Brain microvascular endothelial cell (primary cell): ENCODE measurements around the gene HNF4A.
"Not testable (repeated sequence)": the region's sequence is repeated elsewhere in the genome, so short reads cannot be mapped to it uniquely, and the experiment has no call there.

Source experiments
- DNase-seq: peaks from one replicate; pipeline ENCODE4 v3.0.0-alpha.2; 2020
- H3K27ac ChIP-seq: fragments of 250-450 bp; sonication (Bioruptor Pico); 2 replicates; pipeline ENCODE4 v1.5.1; 2020; ENCODE audit warnings: mild to moderate bottlenecking, moderate library complexity
- H3K27me3 ChIP-seq: fragments of 250-450 bp; sonication (Bioruptor Pico); replicated peaks from 2 replicates; pipeline ENCODE4 v1.5.1; 2020; ENCODE audit warnings: mild to moderate bottlenecking
- H3K36me3 ChIP-seq: fragments of 250-450 bp; sonication (Bioruptor Pico); replicated peaks from 2 replicates; pipeline ENCODE4 v1.5.1; 2020; ENCODE audit warnings: mild to moderate bottlenecking
- H3K4me3 ChIP-seq: 2 replicates; pipeline ENCODE4 v1.5.1; 2011; ENCODE audit warnings: low read depth, mild to moderate bottlenecking, control low read depth, low read length, moderate library complexity
- CTCF ChIP-seq: IDR thresholded peaks from 2 replicates; pipeline ENCODE4 v1.5.1; 2011; ENCODE audit warnings: low read depth, mild to moderate bottlenecking, moderate library complexity, low read length, control low read depth, inconsistent platforms; ENCODE audit errors: missing control alignments
- in situ Hi-C: cut with HindIII; loops from 2 replicates; pipeline ENCODE4 v1.10.0; 2017; ENCODE audit warnings: low sequenced_read_pairs, low pct_ligation_motif_present

HNF4A gene

DNA sequence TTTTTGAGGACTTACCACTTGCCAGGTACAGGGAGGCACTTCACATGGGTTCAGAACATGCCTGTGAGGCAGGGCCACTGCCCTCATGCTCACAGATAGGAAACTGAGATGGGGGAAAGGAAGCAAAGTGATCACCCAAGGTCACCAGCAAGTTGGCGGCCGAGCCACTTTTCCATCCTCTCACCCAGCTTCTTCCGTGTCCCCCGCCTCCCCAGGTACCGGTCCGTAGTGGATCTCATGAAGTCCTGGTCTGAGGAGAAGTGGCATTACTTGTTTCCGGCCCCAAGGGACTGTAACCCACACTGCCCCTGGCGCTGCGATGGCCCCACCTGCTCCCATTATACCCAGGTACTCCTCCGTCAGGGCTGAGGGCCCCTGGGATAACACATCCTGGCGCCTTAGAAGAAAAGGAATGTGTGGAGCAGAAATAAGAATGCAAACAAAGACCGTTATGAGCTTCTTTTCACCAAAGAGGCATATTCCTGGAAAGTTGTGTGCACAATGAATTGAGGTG, 12.3 kb upstream of the HNF4A start:
- Histone ChIP-seq H3K27ac (no peak overlapping the region), H3K27me3 (no peaks in the 10 kb centered on the region), H3K36me3 (no peaks in the 10 kb centered on the region), H3K4me3 (no peak overlapping the region)
- TF ChIP-seq CTCF, result no peak
- DNase-seq, result no peak
- in situ Hi-C loops, result no loop called here

GRCh38 chr20:44344723-44345122, 10.8 kb upstream of the HNF4A start:
- in situ Hi-C loops, result no loop called here
- Histone ChIP-seq H3K27me3 (no peaks in the 10 kb centered on the region), H3K4me3 (no peak overlapping the region), H3K36me3 (no peaks in the 10 kb centered on the region), H3K27ac (no peak overlapping the region)
- TF ChIP-seq CTCF, result no peak
- no peak for DNase-seq

- in situ Hi-C loops, result no loop called here
- H3K36me3 ChIP-seq, result no peaks in the 10 kb centered on the region
- H3K27ac ChIP-seq, result no peak overlapping the region
- no peaks in the 10 kb centered on the region for H3K27me3 ChIP-seq
- no peak overlapping the region for H3K4me3 ChIP-seq
- no peak for DNase-seq
- TF ChIP-seq CTCF, result no peak
These were observed 10.4 kb upstream of the HNF4A start for GRCh38 chr20:44345147-44345546.

DNA sequence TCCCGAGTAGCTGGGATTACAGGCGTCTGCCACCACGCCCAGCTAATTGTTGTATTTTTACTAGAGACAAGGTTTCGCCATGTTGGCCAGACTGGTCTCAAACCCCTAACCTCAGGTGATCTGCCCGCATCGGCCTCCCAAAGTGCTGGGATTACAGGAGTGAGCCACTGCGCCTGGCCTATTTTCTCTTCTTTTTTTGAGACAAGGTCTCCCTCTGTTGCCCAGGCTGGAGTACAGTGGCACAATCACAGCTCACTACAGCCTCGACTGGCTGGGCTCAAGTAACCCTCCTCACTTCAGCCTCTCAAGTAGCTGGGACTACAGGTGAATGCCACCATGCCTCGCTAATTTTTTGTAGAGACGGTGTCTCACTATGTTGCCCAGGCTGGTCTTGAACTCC, 9.6 kb upstream of the HNF4A start:
- DNase-seq, H3K4me3 ChIP-seq, in situ Hi-C loops: not testable (repeated sequence)

GRCh38 chr20:44348168-44348659, 7.3 kb upstream of the HNF4A start:
- in situ Hi-C loops, result no loop called here
- Histone ChIP-seq H3K4me3 (no peak overlapping the region), H3K36me3 (no peaks in the 10 kb centered on the region), H3K27me3 (no peaks in the 10 kb centered on the region), H3K27ac (no peak overlapping the region)
- DNase-seq, result no peak
- no peak for TF ChIP-seq CTCF

More for the DNA sequence above, 9.6 kb upstream of the HNF4A start:
- not testable (repeated sequence) for H3K36me3 ChIP-seq, H3K27me3 ChIP-seq, H3K27ac ChIP-seq

- H3K27ac ChIP-seq, result no peak overlapping the region
- in situ Hi-C loops, result no loop called here
- H3K27me3 ChIP-seq, result no peaks in the 10 kb centered on the region
- DNase-seq, result no peak
- TF ChIP-seq CTCF, result no peak
- no peak overlapping the region for H3K4me3 ChIP-seq
- no peaks in the 10 kb centered on the region for H3K36me3 ChIP-seq
These were observed 6.2 kb upstream of the HNF4A start for GRCh38 chr20:44349349-44349748.
